OCI-LY3 (cell line): ENCODE measurements around the gene RASA2.

Experiments
- CTCF ChIP-seq: fragments of 200-600, 300-600 bp; sonication (generic); IDR thresholded peaks from 2 replicates; pipeline ENCODE4 v1.5.1; 2014; ENCODE audit warnings: antibody characterized with exemption, low read length, low read depth
- EZH2phosphoT487 ChIP-seq: fragments of 200-600 bp; shearing (Covaris generic); IDR thresholded peaks from 2 replicates; pipeline ENCODE4 v1.6.1; 2018; ENCODE audit warnings: antibody characterized with exemption, mixed run types, low read depth

- TF ChIP-seq CTCF (no peak), EZH2phosphoT487 (no peak)
Measured at GRCh38 chr3:141506071-141506470, 19.2 kb downstream of the RASA2 start.
